BJ (cell line): ENCODE results near the gene PROSER1. TPM values are rescaled to one million over a fixed set of nuclear protein-coding genes. Genes with fewer than 3 reads are reported as not detected.

Source experiments
- CTCF ChIA-PET: fragments of 350-600 bp; formaldehyde crosslinking; extraction: SDS; loops from one replicate; lab custom pipeline; 2021; ENCODE audit warnings: antibody characterized with exemption, inconsistent platforms; lab: Yijun Ruan, JAX
- POLR2A ChIA-PET: fragments of 300-600 bp; sonication (Branson Sonifier 250); formaldehyde crosslinking; extraction: SDS; loops from one replicate; lab custom pipeline; 2021; ENCODE audit warnings: antibody characterized with exemption; lab: Charles Lee
- DNase-seq: peaks from one replicate; pipeline ENCODE4 v3.0.0-alpha.2; 2011; ENCODE audit warnings: low read depth
- H3K27me3 ChIP-seq: 2 replicates; pipeline ENCODE4 v1.6.0; 2011; ENCODE audit warnings: low read length; ENCODE audit not compliant: control insufficient read depth, insufficient read depth
- H3K36me3 ChIP-seq: 2 replicates; pipeline ENCODE4 v1.5.1; 2011; ENCODE audit warnings: low read length; ENCODE audit not compliant: control insufficient read depth, insufficient read depth
- H3K4me3 ChIP-seq: 2 replicates; pipeline ENCODE4 v1.5.1; 2011; ENCODE audit warnings: low read depth, mild to moderate bottlenecking, control low read depth, low read length
- polyA plus RNA-seq: library from polyadenylated mRNA; depleted of rRNA; stranded (reverse); fragments of >200 nt; gene quantifications from 2 replicates; pipeline ENCODE4 v1.2.3, GENCODE V29; 2011; rRNA removed
- TF ChIP-seq, protein P1 (sequence below): IDR thresholded peaks from 2 replicates; pipeline ENCODE4 v1.5.1; 2011; ENCODE audit warnings: low read depth, mild to moderate bottlenecking, control low read depth, inconsistent platforms, low read length, moderate library complexity; ENCODE audit not compliant: insufficient read depth

The PROSER1 gene
- polyA plus RNA-seq, 1 experiment = 10.7 TPM

DNA sequence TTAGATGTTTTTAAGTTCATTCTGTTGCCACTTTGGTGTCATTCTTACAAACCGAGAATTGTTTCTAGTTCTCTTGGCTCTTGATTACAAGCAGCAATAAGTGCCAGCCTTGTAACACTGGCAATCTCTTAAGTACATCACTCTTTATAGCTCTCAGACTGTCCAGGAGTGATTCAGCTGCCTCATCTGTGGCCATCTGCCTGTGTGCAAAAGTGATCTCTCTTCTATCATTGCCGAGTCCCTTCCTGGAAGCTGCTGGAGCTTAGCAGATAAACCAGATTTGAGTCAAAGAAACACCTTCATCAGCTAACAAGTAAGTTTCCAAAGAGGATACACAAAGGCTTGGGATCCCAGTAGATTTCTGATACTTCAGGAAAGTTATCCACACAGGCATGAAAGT lies 70.4 kb downstream of the PROSER1 start:
- ChIA-PET CTCF (no interaction called here), POLR2A (no interaction called here)
- no peaks in the 10 kb centered on the region for H3K36me3 ChIP-seq
- DNase-seq = no peak
- TF ChIP-seq, protein P1, sequence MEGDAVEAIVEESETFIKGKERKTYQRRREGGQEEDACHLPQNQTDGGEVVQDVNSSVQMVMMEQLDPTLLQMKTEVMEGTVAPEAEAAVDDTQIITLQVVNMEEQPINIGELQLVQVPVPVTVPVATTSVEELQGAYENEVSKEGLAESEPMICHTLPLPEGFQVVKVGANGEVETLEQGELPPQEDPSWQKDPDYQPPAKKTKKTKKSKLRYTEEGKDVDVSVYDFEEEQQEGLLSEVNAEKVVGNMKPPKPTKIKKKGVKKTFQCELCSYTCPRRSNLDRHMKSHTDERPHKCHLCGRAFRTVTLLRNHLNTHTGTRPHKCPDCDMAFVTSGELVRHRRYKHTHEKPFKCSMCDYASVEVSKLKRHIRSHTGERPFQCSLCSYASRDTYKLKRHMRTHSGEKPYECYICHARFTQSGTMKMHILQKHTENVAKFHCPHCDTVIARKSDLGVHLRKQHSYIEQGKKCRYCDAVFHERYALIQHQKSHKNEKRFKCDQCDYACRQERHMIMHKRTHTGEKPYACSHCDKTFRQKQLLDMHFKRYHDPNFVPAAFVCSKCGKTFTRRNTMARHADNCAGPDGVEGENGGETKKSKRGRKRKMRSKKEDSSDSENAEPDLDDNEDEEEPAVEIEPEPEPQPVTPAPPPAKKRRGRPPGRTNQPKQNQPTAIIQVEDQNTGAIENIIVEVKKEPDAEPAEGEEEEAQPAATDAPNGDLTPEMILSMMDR = no peak
- no peak overlapping the region for H3K4me3 ChIP-seq
- no peaks in the 10 kb centered on the region for H3K27me3 ChIP-seq

DNA sequence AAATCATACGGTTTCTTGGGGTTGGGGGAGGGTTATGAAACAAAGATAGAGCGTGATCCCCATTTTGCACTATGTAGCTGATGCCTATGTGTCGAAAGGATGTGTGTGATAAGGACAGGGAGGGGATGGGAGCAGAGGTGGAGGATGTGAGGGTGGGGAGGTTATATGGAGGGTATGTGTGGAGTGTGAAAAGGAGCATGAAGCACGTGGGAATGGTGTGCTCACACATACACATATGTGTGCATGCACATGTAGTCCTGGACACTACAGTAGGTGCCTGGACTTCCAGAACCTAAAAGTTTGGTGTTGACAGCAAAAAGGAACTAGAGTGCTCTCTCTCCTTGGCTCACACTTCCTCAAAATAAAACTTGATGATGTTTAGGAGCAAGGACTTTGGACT lies 72.6 kb downstream of the PROSER1 start:
- ChIA-PET CTCF (no interaction called here), POLR2A (no interaction called here)
- no peak for DNase-seq
- Histone ChIP-seq H3K36me3 (no peaks in the 10 kb centered on the region), H3K27me3 (no peaks in the 10 kb centered on the region), H3K4me3 (no peak overlapping the region)
- TF ChIP-seq, protein P1 = no peak

DNA sequence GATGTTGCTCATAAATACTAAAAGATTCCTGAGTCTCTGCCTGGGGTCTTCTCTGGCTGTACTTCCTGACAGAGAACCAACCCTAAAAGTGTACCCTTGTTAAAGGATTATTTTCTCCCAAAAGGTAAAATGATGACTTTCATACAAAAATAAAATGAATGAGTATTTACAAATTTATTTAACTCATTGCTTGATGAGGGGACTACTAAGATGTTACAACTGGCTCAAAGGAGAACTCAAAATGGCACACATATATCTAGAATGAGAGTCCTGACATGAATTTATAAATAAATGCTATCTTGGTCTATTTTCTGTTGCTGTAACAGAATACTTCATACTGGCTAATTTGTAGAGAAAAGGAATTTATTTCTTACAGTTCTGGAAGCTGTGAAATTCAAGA lies 77.7 kb downstream of the PROSER1 start:
- ChIA-PET CTCF (no interaction called here), POLR2A (no interaction called here)
- TF ChIP-seq, protein P1 = no peak
- Histone ChIP-seq H3K4me3 (no peak overlapping the region), H3K27me3 (no peaks in the 10 kb centered on the region), H3K36me3 (no peaks in the 10 kb centered on the region)
- no peak for DNase-seq

Other genes with a start within 250 kb of the PROSER1 start
- not detected in 2 replicates for gene STOML3, start 47.3 kb downstream of the PROSER1 start, polyA plus RNA-seq
- gene NHLRC3, start 367 bp upstream of the PROSER1 start, polyA plus RNA-seq = 6.8 and 12.6 TPM in 2 replicates